GM13977 (cell line): ENCODE measurements around the gene TGM2.

Experiments used
- DNase-seq: peaks from one replicate; pipeline ENCODE4 v3.0.0; 2012; ENCODE audit warnings: low spot score
- CTCF ChIP-seq: IDR thresholded peaks from 2 replicates; pipeline ENCODE4 v1.5.1; 2012; ENCODE audit warnings: mild to moderate bottlenecking, control low read depth; ENCODE audit not compliant: insufficient read depth; ENCODE audit errors: extremely low read depth, missing control alignments
- in situ Hi-C: fragments of 300-500 bp; cut with MboI; formaldehyde crosslinking; loops from one replicate; pipeline ENCODE4 v1.12.0; 2022; ENCODE audit warnings: low sequenced_read_pairs, low pct_unique_long_range_greater_than_20kb, mixed read lengths, inconsistent platforms; ENCODE audit not compliant: unreplicated experiment

The TGM2 gene

DNA sequence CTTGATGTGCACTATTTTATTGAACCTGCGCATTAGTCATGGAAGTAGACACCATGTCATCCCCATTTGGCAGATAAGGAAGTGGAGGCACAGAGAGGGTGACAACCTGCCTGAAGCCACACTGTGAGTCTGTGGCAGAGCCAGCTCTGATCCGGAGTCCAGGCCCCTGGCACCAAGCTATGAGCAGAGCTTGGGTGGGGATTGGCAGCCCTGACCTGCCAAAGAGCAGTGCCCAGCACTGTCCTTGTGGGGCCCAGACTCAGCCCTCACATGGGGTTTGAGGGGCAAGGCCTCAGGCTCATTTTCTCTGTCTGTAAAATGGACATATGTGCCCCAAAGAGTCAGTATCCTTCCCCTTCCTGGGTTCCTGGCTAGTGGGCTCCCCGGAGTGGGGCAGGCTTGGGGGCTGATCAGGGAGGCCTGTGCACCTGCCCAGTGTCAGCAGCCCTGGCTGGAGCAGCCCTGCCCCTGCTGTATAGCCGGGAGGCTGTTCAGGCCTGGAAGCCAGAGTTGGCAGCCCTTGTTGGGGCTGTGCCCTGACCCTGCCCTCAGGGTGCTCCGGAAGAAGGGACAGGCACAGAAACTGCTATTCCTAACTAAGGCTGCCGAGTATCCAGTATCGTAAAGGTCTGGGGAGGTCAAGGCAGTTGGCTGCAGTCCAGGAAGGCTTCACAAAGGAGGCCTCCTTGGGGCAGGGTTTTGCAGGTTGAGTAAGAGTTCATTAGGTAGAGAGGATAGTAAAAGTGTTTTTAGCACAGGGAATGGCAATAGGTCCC is 38.7 kb downstream of the TGM2 start:
- TF ChIP-seq CTCF = no peak
- DNase-seq = no peak
- in situ Hi-C loops = no loop called here

- in situ Hi-C loops = no loop called here
- no peak for TF ChIP-seq CTCF
- no peak for DNase-seq
Measured at GRCh38 chr20:38125157-38126056, 39.7 kb downstream of the TGM2 start.

GRCh38 chr20:38123021-38123587 is 42.0 kb downstream of the TGM2 start:
- in situ Hi-C loops = no loop called here
- no peak for DNase-seq
- TF ChIP-seq CTCF = no peak

DNA sequence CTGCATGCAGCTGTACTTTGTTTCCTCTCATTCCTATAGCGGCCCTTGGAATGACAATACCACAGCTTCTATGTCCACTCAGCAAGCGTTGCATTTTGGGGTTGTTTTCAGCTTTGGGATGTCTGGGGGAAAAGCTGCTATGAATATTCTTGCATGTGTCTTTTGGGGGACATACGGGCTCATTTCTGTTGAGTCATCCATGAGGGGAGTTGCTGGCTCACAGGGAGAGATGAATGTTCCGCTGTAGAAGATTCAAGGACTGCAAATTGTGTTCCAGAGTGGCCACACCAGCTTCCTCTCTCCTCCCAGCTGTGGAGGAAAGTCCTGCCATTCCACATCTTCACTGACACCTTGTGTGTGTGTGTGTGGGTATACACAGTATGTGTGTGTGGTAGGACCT is 43.3 kb downstream of the TGM2 start:
- DNase-seq = no peak

GRCh38 chr20:38120625-38120988 is 44.5 kb downstream of the TGM2 start:
- DNase-seq = no peak
- in situ Hi-C loops = no loop called here
- no peak for TF ChIP-seq CTCF

More for the DNA sequence above, 43.3 kb downstream of the TGM2 start:
- no peak for TF ChIP-seq CTCF
- in situ Hi-C loops = no loop called here

- DNase-seq = no peak
- TF ChIP-seq CTCF = no peak
- in situ Hi-C loops = no loop called here
Measured at GRCh38 chr20:38119446-38119845, 45.6 kb downstream of the TGM2 start.
